GM18873 (cell line): ENCODE measurements around the gene CPAMD8.

ENCODE experiments used
- ATAC-seq: cut with Tn5 transposase; IDR thresholded peaks from one replicate; pipeline ENCODE4 v1.9.1; 2021; ENCODE audit warnings: mild to moderate bottlenecking, moderate library complexity, moderate number of reproducible peaks; ENCODE audit not compliant: unreplicated experiment, low FRiP score

Gene CPAMD8

GRCh38 chr19:16896146-16897028, 130.2 kb downstream of the CPAMD8 start:
- ATAC-seq: no peak

GRCh38 chr19:16895467-16896145, 131.0 kb downstream of the CPAMD8 start:
- no peak for ATAC-seq

DNA sequence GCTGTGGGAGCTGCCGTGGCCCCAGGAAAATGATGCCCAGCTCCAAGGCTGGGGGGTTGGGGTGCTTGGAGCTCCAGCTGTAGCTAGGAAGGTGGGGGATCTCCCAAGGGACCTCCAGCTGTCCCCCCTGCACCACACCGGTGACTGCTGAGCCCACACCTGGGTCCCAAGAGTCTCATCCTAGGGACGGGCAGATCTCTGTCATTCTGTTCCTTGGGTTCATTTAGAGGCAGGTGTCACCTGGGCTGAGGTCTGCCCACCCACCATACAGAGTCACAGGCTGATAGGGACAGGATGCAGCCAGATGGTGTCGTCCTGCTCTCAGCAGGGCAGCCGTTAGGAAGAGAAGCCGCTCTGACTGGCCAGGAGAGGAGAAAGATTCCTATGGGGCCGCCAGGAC, 132.5 kb downstream of the CPAMD8 start:
- no peak for ATAC-seq

DNA sequence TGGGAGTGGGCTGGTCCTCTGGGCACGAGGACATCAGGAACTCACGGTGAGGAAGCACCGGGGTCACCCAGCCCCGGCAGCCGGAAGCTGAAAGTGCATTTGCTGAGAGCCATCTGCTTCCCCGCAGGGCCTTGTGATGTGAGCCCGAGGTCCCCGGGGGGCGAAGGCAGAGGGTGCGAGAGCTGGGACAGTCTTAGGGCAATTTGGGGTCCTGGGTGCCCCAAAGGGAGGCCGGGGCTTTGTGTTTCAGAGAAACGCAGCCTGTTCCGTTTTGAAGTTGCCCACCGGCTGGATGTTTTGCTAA, 133.0 kb downstream of the CPAMD8 start:
- ATAC-seq: no peak

- no peak for ATAC-seq
Measured at GRCh38 chr19:16892868-16893685, 133.5 kb downstream of the CPAMD8 start.

GRCh38 chr19:16892436-16892835, 134.2 kb downstream of the CPAMD8 start:
- ATAC-seq: no peak

GRCh38 chr19:16891696-16892382, 134.8 kb downstream of the CPAMD8 start:
- no peak for ATAC-seq

- ATAC-seq: no peak
Measured at GRCh38 chr19:16890461-16891184, 136.0 kb downstream of the CPAMD8 start.

DNA sequence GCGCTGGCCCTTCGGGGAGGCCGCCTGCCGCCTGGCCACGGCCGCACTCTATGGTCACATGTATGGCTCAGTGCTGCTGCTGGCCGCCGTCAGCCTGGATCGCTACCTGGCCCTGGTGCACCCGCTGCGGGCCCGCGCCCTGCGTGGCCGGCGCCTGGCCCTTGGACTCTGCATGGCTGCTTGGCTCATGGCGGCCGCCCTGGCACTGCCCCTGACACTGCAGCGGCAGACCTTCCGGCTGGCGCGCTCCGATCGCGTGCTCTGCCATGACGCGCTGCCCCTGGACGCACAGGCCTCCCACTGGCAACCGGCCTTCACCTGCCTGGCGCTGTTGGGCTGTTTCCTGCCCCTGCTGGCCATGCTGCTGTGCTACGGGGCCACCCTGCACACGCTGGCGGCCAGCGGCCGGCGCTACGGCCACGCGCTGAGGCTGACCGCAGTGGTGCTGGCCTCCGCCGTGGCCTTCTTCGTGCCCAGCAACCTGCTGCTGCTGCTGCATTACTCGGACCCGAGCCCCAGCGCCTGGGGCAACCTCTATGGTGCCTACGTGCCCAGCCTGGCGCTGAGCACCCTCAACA, 136.6 kb downstream of the CPAMD8 start:
- ATAC-seq: no peak

GRCh38 chr19:16889366-16889882, 137.2 kb downstream of the CPAMD8 start:
- no peak for ATAC-seq

GRCh38 chr19:16888629-16889365, 137.8 kb downstream of the CPAMD8 start, which contains the start of gene F2RL3:
Gene F2RL3 (plus strand): TSS chr19:16888999. CDS start chr19:16889190, 191 bp downstream.
- ATAC-seq: no peak

- ATAC-seq: no peak
Measured at GRCh38 chr19:16887353-16888265, 139.0 kb downstream of the CPAMD8 start.

DNA sequence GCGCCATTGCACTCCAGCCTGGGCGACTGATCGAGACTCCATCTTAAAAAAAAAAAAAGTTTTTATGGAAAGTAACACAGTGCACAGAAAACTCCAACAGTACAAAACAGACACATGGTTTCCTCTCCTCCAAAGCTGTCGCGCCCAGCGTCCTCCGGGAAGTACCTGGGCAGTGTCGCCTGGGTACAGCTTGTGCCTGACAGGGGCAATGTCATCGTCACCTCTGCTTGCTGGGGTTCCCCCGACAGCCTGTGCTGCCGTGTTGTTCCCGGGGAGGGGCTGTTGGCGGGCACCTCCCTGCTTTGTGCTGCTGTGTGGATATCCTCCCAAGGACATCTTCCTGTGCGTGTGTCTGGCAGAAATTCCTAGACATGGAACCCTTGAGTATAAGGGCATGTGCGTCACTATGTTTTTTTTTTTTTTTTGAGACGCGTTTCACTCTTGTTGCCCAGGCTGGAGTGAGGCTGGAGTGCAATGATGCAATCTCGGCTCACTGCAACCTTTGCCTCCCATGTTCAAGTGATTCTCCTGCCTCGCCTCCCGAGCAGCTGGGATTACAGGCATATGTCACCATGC, 140.2 kb downstream of the CPAMD8 start:
- no peak for ATAC-seq

GRCh38 chr19:16885166-16885565, 141.4 kb downstream of the CPAMD8 start:
- no peak for ATAC-seq

- ATAC-seq: no peak
Measured at GRCh38 chr19:16883522-16883921, 143.1 kb downstream of the CPAMD8 start.

GRCh38 chr19:16882146-16882545, 144.5 kb downstream of the CPAMD8 start:
- no peak for ATAC-seq

- ATAC-seq: no peak
Measured at GRCh38 chr19:16880884-16881554, 145.6 kb downstream of the CPAMD8 start.
